Caco-2 (cell line): ENCODE measurements around the gene KCNA3. TPM values are rescaled to one million over a fixed set of nuclear protein-coding genes. Genes with fewer than 3 reads are reported as not detected.

ENCODE experiments used
- BruUV-seq: library from RNA; stranded (reverse); fragments of 400-500 nt; replicated peaks from 2 replicates; lab custom pipeline; 2021; lab: Mats Ljungman, UMichigan
- CTCF ChIA-PET: fragments of 300-600 bp; sonication (Branson Sonifier 250); formaldehyde crosslinking; loops from one replicate; lab custom pipeline; 2022; ENCODE audit warnings: antibody characterized with exemption; lab: Charles Lee
- POLR2A ChIA-PET: fragments of 300-600 bp; sonication (Branson Sonifier 250); formaldehyde crosslinking; loops from one replicate; lab custom pipeline; 2022; ENCODE audit warnings: antibody characterized with exemption; lab: Charles Lee
- DNase-seq, 2 experiments: peaks; one replicate each; pipeline versions ENCODE4 v3.0.0 to v3.0.0-alpha.2; 2020 to 2022
- H3K27me3 ChIP-seq: replicated peaks from 2 replicates; pipeline ENCODE4 v1.6.0; 2011; ENCODE audit warnings: low read length; ENCODE audit not compliant: control insufficient read depth, insufficient read depth
- H3K36me3 ChIP-seq: 2 replicates; pipeline ENCODE4 v1.5.1; 2011; ENCODE audit warnings: low read length; ENCODE audit not compliant: control insufficient read depth, insufficient read depth
- H3K4me1 ChIP-seq: fragments of 250-450 bp; sonication (Bioruptor Pico); 2 replicates; pipeline ENCODE4 v1.5.1; 2020; ENCODE audit warnings: mild to moderate bottlenecking
- H3K4me3 ChIP-seq: 2 replicates; pipeline ENCODE4 v1.5.1; 2011; ENCODE audit warnings: low read depth, mild to moderate bottlenecking, control low read depth, low read length
- H3K9me3 ChIP-seq: fragments of 250-450 bp; sonication (Bioruptor Pico); 2 replicates; pipeline ENCODE4 v1.5.1; 2020; ENCODE audit warnings: mild to moderate bottlenecking, moderate library complexity
- H3K27ac Mint-ChIP-seq: one replicate; pipeline ENCODE4 v1.8.0; 2022; ENCODE audit warnings: mixed read lengths; ENCODE audit not compliant: unreplicated experiment
- H3K27me3 Mint-ChIP-seq: one replicate; pipeline ENCODE4 v1.8.0; 2022; ENCODE audit warnings: mixed read lengths; ENCODE audit not compliant: insufficient read depth, unreplicated experiment
- H3K36me3 Mint-ChIP-seq: one replicate; pipeline ENCODE4 v1.8.0; 2022; ENCODE audit warnings: mild to moderate bottlenecking, mixed read lengths; ENCODE audit not compliant: insufficient read depth, unreplicated experiment
- H3K4me1 Mint-ChIP-seq: one replicate; pipeline ENCODE4 v1.8.0; 2022; ENCODE audit warnings: low read depth, mixed read lengths; ENCODE audit not compliant: unreplicated experiment
- H3K4me3 Mint-ChIP-seq: one replicate; pipeline ENCODE4 v1.8.0; 2022; ENCODE audit warnings: mild to moderate bottlenecking, moderate library complexity, mixed read lengths; ENCODE audit not compliant: unreplicated experiment
- H3K9me3 Mint-ChIP-seq: one replicate; pipeline ENCODE4 v1.8.0; 2022; ENCODE audit warnings: mixed read lengths; ENCODE audit not compliant: unreplicated experiment
- CTCF ChIP-seq, 2 experiments: fragments of 200-600 bp in 1 of 2; IDR thresholded peaks; 1 replicate in 1 of 2; 2 replicates in 1 of 2; pipeline versions ENCODE4 v1.5.1 to v1.8.0; 2011 to 2022; ENCODE audit warnings: antibody characterized with exemption in 1 of 2, control low read depth in 1 of 2, inconsistent platforms in 1 of 2, low read depth in 1 of 2, low read length in 1 of 2, mild to moderate bottlenecking in 1 of 2, moderate library complexity in 1 of 2; ENCODE audit not compliant: insufficient read depth in 1 of 2, severe bottlenecking in 1 of 2, unreplicated experiment in 1 of 2
- intact Hi-C: fragments of 100-400 bp; cut with micrococcal nuclease; formaldehyde crosslinking; loops from one replicate; pipeline ENCODE4 v1.10.0; 2022; ENCODE audit not compliant: unreplicated experiment
- total RNA-seq: library from RNA; stranded (reverse); gene quantifications from 2 replicates; pipeline ENCODE4 v1.2.3, GENCODE V29; 2022

The KCNA3 gene
- total RNA-seq, 1 experiment from 2014 or later = not detected

GRCh38 chr1:110636149-110636935 lies 38.4 kb downstream of the KCNA3 start:
- H3K27ac Mint-ChIP-seq = no peak overlapping the region
- ChIA-PET CTCF (no interaction called here), POLR2A (no interaction called here)
- intact Hi-C loops = no loop called here
- no peaks in the 10 kb centered on the region for H3K9me3 ChIP-seq
- H3K4me3 ChIP-seq = no peak overlapping the region
- H3K4me1 Mint-ChIP-seq = no peaks in the 10 kb centered on the region
- H3K27me3 ChIP-seq = no peaks in the 10 kb centered on the region
- peaks cover 17% of the 10 kb centered on the region for H3K27me3 Mint-ChIP-seq
- H3K9me3 Mint-ChIP-seq = no peaks in the 10 kb centered on the region
- BruUV-seq = no TSS peak
- DNase-seq = no peak
- no peak for TF ChIP-seq CTCF (IDR thresholded peaks at IDR 0.05; ENCODE audit: insufficient read depth in 1 of 2, low read depth in 1 of 2, low read length in 1 of 2, severe bottlenecking in 1 of 2, unreplicated experiment in 1 of 2)
- no peaks in the 10 kb centered on the region for H3K36me3 ChIP-seq
- H3K36me3 Mint-ChIP-seq = no peaks in the 10 kb centered on the region
- H3K4me3 Mint-ChIP-seq = no peak overlapping the region
- H3K4me1 ChIP-seq = no peaks in the 10 kb centered on the region

DNA sequence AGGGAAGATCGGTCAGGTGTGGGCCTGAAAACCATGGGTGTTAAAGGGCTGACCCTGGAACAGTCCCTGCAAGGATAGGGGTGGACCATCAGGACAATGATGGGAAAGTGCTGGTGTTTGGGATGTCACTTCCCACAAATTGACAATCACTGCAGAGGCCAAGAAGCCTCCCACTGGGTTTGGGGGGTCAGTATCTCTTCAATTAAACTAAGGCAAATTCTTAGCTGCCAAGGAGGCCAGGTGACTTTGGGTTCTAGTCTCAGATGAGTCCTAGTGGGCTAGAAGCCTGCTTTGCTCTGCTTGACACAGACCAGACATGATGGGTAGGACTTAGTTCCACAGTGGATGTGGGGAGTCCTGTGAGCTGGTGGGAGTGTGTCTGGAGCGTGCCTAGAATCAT lies 39.3 kb downstream of the KCNA3 start:
- H3K36me3 ChIP-seq = no peaks in the 10 kb centered on the region
- no peaks in the 10 kb centered on the region for H3K27me3 ChIP-seq
- DNase-seq = no peak
- H3K4me3 ChIP-seq = no peak overlapping the region
- no peaks in the 10 kb centered on the region for H3K4me1 ChIP-seq
- no TSS peak for BruUV-seq
- CTCF ChIA-PET = no interaction called here
- H3K4me3 Mint-ChIP-seq = no peak overlapping the region
- peaks cover 16% of the 10 kb centered on the region for H3K27me3 Mint-ChIP-seq
- POLR2A ChIA-PET = no interaction called here
- no peaks in the 10 kb centered on the region for H3K9me3 Mint-ChIP-seq
- no peaks in the 10 kb centered on the region for H3K4me1 Mint-ChIP-seq
- no peaks in the 10 kb centered on the region for H3K9me3 ChIP-seq
- H3K27ac Mint-ChIP-seq = no peak overlapping the region
- intact Hi-C loops = no loop called here
- no peak for TF ChIP-seq CTCF (IDR thresholded peaks at IDR 0.05; ENCODE audit: insufficient read depth in 1 of 2, low read depth in 1 of 2, low read length in 1 of 2, severe bottlenecking in 1 of 2, unreplicated experiment in 1 of 2)
- no peaks in the 10 kb centered on the region for H3K36me3 Mint-ChIP-seq

GRCh38 chr1:110634455-110635311 lies 40.1 kb downstream of the KCNA3 start:
- DNase-seq = no peak
- Mint-ChIP-seq H3K27ac (no peak overlapping the region), H3K36me3 (no peaks in the 10 kb centered on the region), H3K27me3 (peaks cover 10% of the 10 kb centered on the region), H3K9me3 (no peaks in the 10 kb centered on the region), H3K4me3 (no peak overlapping the region), H3K4me1 (no peaks in the 10 kb centered on the region)
- no peaks in the 10 kb centered on the region for H3K9me3 ChIP-seq
- ChIA-PET POLR2A (no interaction called here), CTCF (no interaction called here)
- H3K36me3 ChIP-seq = no peaks in the 10 kb centered on the region
- H3K27me3 ChIP-seq = no peaks in the 10 kb centered on the region
- intact Hi-C loops = no loop called here
- H3K4me3 ChIP-seq = no peak overlapping the region
- no TSS peak for BruUV-seq
- TF ChIP-seq CTCF (IDR thresholded peaks at IDR 0.05; ENCODE audit: insufficient read depth in 1 of 2, low read depth in 1 of 2, low read length in 1 of 2, severe bottlenecking in 1 of 2, unreplicated experiment in 1 of 2) = no peak
- no peaks in the 10 kb centered on the region for H3K4me1 ChIP-seq
